NCI-H446 (cell line): Measurements from ENCODE around the gene RNU6-7.

Experiments used
- DNase-seq, 2 experiments: peaks; one replicate each; lab custom pipeline; 2025; lab: John Stamatoyannopoulos, UW

RNU6-7 gene

DNA sequence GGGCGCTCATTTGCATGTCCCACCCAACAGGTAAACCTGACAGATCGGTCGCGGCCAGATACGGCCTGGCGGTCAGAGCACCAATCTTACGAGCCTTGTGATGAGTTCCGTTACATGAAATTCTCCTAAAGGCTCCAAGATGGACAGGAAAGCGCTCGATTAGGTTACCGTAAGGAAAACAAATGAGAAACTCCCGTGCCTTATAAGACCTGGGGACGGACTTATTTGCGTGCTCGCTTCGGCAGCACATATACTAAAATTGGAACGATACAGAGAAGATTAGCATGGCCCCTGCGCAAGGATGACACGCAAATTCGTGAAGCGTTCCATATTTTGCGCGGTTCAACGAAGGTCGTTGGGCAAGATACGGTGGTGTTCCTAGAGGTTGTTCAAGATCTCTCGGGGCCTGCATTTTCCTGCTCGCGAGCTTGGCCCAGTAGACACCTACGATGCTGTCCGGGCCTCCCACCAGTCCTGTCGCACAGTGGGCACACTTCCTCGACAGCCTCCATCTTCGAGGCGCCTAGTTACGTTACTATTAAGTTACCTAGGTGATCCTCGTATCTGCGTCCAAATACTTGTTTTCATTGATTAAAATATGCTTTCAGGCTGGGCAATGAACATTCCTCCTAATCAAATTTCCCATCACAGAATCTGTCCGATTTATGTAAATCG lies at the start of gene RNU6-7:
RNU6-7 (plus strand) TSS at position 230 of the 675 bp plus-strand sequence.
- DNase-seq, result peak; percentile 73 to 77

DNA sequence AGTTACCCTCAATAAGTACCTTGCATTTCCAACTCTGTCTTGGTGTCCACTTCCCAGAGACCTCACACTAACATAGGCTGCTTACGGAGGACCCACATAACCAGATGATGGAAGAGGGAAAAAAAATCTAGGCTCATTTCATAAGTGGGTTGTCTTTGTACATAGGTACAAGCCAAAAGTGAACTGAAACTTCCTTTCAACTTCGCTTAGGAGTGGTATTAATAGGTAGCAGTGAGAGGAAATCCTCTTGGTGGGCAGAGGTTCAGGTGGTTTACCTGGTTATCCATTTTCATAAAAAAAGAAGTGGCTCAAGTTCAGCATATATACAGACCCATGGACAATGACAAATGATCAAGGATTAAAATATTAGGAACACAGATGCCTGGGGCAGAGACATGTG lies 35.8 kb upstream of the RNU6-7 start:
- no peak for DNase-seq

DNA sequence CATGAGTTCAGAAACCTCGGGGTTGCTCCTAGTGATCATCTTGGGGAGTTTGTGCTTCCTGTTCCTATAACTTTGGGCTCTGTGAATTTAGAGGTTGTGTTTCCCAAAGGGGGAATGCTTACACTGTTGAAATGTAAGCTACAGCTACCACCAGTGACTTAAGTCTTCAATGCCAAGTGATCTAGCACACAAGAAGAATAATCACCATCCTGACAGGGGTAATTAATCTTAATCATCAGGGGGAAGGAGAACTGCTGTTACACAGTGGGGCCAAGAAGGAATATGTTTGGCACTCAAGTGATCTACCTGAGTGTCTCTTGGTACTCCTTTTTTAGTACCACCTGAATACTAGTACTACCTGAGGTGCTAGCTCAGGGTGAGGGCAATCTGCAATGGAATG lies 34.9 kb upstream of the RNU6-7 start:
- DNase-seq, result no peak

DNA sequence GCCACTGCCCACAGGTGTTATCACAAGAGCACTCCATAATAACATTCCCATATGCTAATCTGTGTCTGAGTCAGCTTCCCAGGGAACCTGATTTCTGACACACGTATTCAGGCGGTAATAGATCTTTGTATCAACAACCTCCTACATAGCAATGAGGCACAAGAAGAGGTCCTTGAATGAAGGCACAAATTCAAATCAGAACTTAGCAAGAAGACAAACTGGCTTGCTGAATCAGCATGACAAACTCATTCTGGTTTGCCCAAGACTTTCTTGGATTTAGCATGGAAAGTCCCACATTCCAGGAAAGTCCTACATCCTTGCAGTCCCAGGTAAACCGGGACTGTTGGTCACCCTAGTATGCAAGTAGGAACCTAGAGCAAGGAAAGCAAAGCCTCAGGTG lies 33.9 kb upstream of the RNU6-7 start:
- DNase-seq, result no peak

DNA sequence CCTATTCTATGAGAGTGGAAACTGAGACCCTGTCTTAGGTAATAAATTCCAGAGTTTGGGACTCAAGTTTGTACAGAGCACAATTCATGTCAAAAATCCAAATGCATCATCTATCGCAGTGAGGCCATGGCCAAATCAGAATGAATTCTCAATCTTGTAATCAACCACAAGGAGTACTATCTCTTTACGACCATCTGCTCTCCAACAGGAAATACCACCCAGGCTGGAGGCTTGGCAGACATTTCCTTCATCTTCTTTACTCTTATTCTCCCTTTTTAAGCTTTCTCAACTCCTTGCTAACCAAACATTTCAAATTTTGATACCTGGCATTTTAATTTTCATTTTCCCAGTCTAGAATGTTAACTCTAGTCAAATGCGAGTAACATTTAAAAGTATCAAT lies 32.7 kb upstream of the RNU6-7 start:
- DNase-seq, result no peak

DNA sequence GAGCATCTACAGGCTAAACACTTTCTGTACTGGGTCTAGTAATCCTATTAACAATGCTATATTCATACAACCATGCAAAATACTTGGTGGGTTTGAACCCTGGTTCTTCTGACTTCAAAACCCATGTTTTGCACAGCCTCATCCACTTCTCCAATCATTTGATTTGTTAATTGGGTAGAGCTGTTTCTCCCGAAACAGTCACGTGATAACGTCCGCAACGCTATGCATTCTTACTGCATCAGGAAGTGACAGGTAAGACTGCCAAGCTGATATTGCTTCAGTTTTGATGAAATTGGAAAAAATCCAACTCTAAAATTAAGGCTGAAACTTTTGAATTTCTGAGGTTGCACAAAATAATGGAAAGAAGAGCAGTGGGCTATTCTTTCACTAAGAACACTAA lies 30.4 kb upstream of the RNU6-7 start:
- DNase-seq, result no peak

DNA sequence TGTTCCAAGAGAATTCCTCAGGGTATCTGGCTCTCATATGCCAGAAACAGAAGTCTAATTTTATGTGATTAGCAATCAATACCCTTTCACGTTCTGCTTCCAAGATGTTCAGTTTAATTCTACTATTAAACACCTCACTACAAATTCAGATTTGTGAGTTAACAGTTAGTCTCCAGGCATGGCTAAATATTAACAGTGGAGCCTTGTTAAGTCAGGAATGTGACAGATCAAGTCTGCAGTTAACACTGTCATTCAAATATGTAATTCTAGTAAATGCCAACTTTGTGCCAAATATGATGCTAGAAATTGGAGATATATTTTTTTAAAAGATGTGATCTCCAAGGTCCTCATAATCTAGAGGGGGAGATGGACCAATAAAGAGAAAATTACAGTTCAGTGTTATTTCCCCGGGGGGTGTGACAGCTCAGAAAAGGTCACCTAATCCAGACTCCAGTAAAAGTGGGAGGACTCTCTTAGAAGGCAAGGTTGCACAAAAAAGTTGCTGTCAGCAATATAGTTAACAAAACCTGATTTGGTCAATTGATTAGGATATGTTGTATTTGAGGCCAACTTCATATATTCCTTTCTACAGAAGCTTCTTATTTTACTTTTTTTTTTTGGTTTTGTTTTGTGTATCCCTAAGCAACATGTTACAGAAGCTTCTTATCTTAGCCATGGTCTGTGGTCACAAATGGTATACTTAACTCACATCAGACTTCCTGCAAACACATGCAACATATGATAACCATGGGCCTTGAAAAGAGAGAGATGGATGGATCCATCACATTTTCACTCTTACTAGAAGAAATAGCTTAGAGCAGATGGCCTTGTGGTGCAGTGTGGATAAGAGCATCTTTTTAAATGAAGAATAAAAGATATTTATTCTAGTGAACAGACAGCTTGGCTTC lies 18.4 kb upstream of the RNU6-7 start:
- DNase-seq, result no peak

DNA sequence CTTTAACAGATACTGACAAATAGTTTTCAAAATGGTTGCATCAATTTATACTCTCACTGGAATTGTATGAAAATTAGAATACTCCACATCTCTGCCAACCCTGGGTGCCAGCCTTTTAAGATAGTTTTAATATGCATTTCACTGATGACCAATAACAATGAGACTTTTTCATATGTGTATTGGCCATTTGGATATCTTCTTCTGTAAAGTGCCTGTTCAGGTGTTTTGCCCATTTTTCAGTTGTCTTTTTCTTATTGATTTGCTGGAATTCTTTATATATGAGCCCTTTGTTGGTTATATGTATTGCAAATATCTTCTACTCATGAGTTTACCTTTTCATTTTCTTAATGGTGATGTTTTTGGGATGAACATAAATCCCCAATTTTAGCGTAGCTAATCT lies 16.7 kb upstream of the RNU6-7 start:
- DNase-seq, result no peak

DNA sequence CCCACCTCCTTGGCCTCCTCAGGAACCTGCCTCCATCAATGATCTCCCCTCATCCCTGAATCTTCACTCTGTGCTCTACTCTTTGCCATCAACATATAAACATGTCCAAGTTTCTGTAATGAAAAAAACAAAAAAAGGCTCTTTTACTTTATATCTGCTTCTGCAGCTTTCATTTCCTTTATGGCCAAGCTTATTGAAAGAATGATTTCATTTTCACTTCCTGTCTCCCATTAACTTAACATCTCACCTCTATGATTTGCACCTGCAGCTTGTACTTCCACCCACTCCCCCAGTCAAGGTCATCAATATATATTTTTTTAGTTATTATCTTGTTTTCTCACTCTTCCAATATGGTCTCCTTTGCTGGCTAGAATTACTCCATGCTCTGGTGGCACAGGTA lies 15.6 kb upstream of the RNU6-7 start:
- no peak for DNase-seq

DNA sequence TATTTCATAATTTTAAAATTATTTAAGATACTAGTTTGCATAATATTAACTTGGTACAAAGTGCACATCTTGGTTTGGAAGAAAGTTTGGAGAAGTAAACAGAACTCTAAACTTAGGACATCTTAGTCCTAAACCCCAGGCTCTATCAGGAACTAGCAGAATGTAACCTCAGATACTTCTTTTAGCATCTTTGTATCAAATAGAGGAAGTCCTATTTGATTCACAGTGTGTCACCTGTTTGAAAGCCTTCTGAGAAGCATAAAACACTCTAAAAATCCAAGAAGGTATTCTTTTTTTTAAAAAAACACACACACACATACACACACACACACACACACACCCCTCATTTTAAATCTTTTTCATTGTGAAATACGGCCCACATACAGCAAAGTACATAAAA lies 12.0 kb upstream of the RNU6-7 start:
- DNase-seq, result no peak

DNA sequence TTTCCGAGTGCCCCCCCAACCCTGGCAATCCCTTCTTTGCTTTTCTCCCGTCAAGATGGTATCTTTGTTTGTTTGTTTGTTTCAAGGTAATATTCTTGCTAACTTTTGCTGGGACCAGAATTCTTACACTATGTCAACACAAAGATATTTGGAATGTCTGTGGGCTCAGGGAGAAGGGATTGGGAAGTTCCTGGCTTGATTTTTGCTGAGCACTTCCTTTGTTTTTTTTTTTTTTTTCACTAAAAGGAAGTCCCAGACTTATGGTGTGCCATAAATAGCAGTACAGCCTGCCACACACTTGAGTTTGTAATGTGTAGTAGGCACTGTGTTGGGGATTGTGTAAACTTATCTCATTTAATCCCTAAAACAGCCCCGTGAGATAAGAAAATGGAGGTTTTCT lies 11.2 kb upstream of the RNU6-7 start:
- DNase-seq, result no peak

DNA sequence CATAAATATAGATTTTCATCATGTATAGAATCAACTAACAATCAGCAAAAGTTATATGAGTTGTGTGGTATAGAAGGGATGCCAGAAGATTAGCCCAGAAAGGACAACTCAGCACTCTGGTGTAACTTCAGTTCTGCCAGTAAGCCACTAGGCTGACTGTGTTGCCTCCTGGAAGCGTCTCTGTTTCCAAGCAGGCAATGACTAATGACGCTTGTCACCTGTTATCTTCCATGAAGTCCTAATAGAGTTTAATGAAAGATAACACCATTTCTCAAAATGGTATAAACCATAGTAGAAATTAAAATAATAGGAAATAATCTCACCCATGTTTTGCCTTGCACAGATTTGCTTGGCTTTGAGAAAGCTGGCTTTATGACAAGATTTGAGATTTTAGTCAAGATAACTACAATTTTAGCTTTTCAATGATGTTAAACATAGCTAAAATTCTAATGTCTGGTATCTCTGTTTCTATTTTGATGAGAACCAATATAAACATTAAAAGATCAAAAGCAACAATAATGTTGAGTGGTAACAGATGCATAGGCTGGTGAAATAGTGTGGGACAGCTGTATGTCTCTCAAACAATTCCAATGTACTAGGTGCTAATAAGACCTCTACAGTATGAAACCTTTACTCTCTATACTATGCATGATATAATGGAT lies 9.0 kb upstream of the RNU6-7 start:
- DNase-seq, result no peak

DNA sequence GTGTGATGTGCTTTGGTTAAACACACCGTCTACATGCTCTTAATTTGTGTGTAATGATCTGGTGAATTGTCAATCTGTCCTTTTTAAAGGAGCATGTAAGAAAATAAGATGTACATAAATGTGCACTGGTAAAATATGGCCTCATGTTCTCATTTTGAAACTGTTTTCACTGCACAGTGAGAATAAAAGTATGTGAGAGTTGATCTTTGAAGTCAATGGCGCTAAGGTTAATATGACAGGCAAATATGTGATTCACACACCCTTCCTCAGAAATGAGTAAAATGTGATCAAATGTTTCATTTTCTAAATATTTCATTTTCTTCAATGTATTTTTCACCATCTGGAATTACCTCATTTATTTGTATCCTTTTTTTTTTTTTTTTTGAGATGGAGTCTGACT lies 8.3 kb upstream of the RNU6-7 start:
- no peak for DNase-seq

DNA sequence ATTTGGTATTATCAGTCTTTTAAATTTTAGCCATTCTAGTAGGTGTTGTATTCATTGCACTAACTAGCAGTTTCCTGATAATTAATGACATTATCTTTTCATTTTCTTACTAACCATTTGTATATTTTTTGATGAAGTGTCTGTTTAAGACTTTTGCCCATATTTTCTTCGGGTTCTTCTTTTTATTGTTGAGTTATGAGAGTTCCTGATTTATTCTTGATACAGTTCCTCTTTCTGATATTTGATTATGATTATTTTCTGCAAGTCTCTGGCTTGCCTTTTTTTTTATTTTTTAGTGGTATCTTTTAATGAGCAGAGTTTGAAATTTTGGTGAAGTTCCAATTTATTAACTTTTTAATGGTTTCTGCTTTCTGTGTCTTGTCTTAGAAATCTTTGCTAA lies 6.2 kb upstream of the RNU6-7 start:
- no peak for DNase-seq

DNA sequence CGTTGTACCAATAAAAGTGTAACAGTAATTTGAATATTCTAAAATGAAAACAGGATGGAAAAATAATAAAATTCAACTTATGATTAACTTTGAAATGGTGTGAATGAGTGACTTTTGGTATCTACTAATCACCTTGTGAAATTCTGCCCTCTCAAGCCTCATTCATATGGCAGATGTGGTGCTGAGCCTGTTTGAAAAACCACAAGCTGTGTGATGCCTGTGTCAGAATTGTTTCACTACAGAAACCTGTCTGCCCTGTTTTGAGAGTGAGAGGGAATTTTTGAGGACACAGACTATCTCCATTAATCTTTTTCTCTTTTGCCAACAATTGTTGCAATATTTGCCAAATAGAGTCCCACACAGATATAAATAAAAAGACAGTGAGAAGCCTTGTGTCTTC lies 3.9 kb upstream of the RNU6-7 start:
- no peak for DNase-seq

DNA sequence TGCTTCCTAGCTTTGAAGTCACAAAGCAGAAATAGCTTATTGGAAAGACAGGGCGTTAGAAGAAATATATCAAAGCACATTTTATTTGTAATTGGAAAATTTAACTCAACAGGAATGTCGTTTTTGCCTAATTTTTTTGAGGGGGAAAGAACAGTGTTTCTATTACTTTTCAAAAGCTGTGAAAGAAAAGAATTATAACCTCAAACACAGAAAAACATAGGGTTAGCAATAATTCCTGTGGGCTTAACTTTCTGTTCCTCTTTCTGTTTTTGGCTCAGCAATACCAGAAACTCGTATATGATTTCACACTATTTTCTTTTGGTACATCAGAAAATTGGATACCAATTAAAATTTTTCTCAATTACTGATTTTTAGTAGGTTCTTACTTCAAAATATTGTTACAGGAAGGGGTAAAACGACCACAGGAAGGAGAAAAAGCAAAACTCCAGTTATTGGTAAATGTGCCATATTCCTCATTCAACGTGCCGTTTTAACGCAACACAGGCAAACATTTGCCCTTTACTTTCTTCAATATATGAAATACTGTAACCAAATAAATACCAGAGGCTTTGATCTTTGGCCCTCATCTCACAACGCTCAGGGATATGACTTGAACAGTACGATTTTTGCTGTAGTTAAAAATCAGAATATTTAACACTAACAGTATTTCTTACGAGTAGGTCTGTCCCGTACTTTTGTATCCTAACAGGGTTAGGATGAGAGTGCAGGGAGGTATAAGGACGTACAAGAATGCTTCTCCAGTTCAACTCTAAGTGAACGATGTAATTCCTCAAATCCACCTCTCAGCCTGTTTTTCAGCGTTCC lies 1.3 kb upstream of the RNU6-7 start:
- no peak for DNase-seq

DNA sequence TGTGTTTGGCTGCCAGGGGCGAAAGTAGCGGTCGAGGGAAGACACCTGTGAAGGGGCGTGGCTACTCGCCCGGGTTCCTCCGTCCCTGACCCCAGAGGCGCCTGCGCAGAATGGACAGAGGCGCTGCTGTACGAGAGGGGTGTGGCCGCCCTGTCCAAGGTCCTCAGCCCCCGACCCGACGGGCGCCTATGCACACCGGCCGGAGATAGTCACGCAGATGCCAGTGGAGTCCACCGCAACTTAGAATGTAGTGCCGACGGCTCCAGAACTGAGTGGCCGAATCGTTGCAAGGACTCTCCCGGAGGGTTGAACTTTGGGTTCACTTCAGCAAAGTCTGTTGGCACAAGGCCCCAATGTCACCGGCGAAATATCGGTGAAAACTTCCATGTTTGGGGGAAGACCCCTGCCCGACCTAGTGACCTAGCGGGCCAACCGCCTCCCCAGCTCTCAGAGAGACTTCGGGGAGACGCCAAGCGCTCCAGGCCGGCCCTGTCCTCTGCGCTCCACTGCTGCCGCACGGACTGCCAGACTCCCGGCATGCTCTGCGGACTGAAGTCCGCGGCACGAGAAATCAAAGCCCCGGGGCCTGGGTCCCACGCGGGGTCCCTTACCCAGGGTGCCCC lies 541 bp upstream of the RNU6-7 start:
- DNase-seq, result peak; percentile 11 to 87

DNA sequence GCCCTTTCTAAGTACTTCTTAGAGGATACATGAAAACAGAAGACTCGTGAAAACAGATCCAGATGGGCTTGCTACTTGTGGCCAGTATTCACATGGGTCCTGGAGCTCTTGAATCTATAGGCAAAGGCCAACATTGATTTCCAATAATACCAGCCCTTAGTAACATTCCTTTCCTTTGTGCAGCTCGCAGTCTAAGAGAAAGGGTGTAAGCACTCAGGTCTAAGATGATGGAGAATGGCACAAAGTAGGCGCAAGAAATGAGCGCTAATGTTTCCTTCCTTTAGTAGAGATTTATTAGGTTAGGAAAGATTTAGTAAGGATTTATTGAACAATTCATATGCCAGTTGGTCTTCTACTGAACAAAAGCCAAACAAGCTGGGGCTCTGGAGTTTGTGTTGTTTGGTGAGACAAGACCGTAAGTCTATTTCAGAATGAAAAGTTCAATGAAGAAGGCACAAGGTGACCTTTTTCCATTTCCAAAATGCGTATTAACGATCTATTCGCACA lies 699 bp downstream of the RNU6-7 start:
- DNase-seq, result peak; percentile 61 to 80

DNA sequence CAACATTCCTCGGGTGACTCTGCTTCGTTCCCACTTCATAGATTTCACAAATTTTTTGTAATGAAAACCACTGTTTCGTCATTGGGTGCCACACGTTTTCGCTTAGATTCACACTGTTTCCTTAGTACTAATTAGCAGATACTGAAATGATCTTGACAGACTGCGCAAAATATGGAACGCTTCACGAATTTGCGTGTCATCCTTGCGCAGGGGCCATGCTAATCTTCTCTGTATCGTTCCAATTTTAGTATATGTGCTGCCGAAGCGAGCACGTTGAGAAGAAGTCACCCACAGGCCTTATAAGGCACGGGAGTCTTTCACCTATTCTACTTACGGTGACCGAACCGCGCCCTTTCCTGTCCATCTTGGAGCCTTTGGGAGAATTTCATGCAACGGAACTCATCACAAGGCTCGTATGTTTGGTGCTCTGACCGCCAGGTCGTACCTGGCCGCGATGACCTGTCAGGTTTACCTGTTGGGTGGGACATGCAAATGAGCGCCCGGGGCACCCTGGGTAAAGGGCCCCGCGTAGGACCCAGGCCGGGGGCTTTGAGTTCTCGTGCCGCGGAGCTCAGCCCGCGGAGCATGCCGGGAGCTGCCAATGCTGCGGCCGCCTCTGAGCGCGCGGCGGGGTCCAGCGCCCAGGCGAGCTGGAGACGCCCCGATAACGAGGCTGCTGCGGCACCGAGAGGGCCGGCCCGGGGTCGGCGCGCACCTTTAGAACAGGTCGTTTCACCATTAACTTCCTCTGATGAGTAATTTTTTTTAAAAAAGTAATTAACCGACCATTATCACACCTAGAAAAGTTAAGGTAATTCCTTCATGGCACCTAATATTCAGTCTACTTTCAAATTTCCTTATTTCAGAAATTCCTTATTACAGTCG lies 1.4 kb downstream of the RNU6-7 start, which contains the start of gene RNU6-8:
RNU6-8 (minus strand) TSS at position 272 of the 885 bp plus-strand sequence.
- DNase-seq, result peak; percentile 93 to 97

DNA sequence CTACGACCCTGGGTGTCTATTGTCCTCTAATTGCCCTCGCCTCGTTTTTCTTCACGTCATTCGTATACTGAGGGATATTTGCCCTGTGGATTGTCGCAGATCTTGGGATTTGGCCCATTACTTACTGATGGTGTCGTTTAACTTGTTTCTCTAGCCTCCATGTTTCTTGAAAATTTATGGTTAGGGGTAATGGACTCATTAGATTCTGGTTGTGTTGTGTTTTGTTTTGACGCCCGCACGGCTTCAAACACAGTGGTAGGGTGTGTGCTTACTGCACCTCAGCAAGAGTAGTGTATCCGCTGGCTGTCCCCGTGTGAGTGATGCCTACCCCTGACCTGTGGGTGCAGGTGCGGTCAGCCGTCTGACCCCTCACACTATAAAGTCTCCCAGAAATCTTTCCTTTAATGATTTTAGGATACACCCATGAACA lies 2.1 kb downstream of the RNU6-7 start:
- DNase-seq, result peak; percentile 39 to 43
